A549 treated with RU486 at 1 μM for 4 hours (cell line): ENCODE results near the gene NKAPD1. TPM values are rescaled to one million over a fixed set of nuclear protein-coding genes. Genes with fewer than 3 reads are reported as not detected.

Experiments used
- total RNA-seq: library from RNA; stranded (reverse); fragments of 200-300 nt; extraction: Qiagen RNA extraction; gene quantifications from 5 replicates; pipeline ENCODE4 v1.2.3, GENCODE V29; 2022; ENCODE audit warnings: low read depth

The NKAPD1 gene
- total RNA-seq: 12.4 to 19.4 TPM (median 14.8 TPM) in 5 replicates

GRCh38 chr11:112073941-112074811, at the start of gene NKAPD1, which contains the start of gene PIH1D2:
Gene NKAPD1 (plus strand): TSS chr11:112074299. CDS start chr11:112075575, 1,276 bp downstream.
Gene PIH1D2 (minus strand): TSS chr11:112074017. CDS start chr11:112073174, 843 bp downstream.

GRCh38 chr11:112024773-112025678, 49.1 kb upstream of the NKAPD1 start, which contains the start of gene DLAT:
Gene DLAT (plus strand): TSS chr11:112025408. CDS start chr11:112025473, 65 bp downstream.

GRCh38 chr11:112086422-112087191, 12.5 kb downstream of the NKAPD1 start, which contains the start of the genes SDHD and TIMM8B:
Gene SDHD (plus strand): TSS chr11:112086873. CDS start chr11:112086908, 35 bp downstream.
Gene TIMM8B (minus strand): TSS chr11:112086756. CDS start chr11:112086723, 33 bp downstream.

Other genes starting within 250 kb of the NKAPD1 start
- gene ALG9, start 202.7 kb upstream of the NKAPD1 start, total RNA-seq: 17.3 to 21.6 TPM (median 19.3 TPM) in 5 replicates
- gene FDXACB1, start 195.1 kb upstream of the NKAPD1 start, total RNA-seq: 0.88 to 1.6 TPM (median 1.6 TPM) in 5 replicates
- gene CFAP68, start 194.8 kb upstream of the NKAPD1 start, total RNA-seq: 30.1 to 34.3 TPM (median 32.2 TPM) in 5 replicates
- gene CRYAB, start 162.5 kb upstream of the NKAPD1 start, total RNA-seq: 5.7 to 13.0 TPM (median 7.1 TPM) in 5 replicates
- not detected in 5 replicates for gene HSPB2, start 161.6 kb upstream of the NKAPD1 start, total RNA-seq
- gene C11orf52, start 155.4 kb upstream of the NKAPD1 start, total RNA-seq: not detected in 5 replicates
- 3.6 to 7.5 TPM (median 6.3 TPM) in 5 replicates for gene DIXDC1, start 137.0 kb upstream of the NKAPD1 start, total RNA-seq
- 18.9 to 35.8 TPM (median 29.2 TPM) in 5 replicates for gene DLAT, start 48.9 kb upstream of the NKAPD1 start, total RNA-seq
- 0.83 to 1.4 TPM (median 1.2 TPM) in 5 replicates for gene PIH1D2, start 282 bp upstream of the NKAPD1 start, total RNA-seq
- gene TIMM8B, start 12.5 kb downstream of the NKAPD1 start, total RNA-seq: 65.0 to 88.5 TPM (median 70.3 TPM) in 5 replicates
- 65.1 to 83.1 TPM (median 66.2 TPM) in 5 replicates for gene SDHD, start 12.6 kb downstream of the NKAPD1 start, total RNA-seq
- gene IL18, start 89.8 kb downstream of the NKAPD1 start, total RNA-seq: 62.5 to 98.1 TPM (median 93.9 TPM) in 5 replicates
- not detected in 5 replicates for gene TEX12, start 93.1 kb downstream of the NKAPD1 start, total RNA-seq
- 0.59 to 0.79 TPM (median 0.71 TPM) in 5 replicates for gene BCO2, start 101.2 kb downstream of the NKAPD1 start, total RNA-seq
- gene PTS, start 152.1 kb downstream of the NKAPD1 start, total RNA-seq: 24.9 to 35.2 TPM (median 29.5 TPM) in 5 replicates
- gene PLET1, start 186.6 kb downstream of the NKAPD1 start, total RNA-seq: not detected in 5 replicates